HepG2 (cell line): ENCODE results near the gene RPL5. TPM values are rescaled to one million over a fixed set of nuclear protein-coding genes. Genes with fewer than 3 reads are reported as not detected.

Source experiments
- ATAC-seq: fragments of 200-7000 bp; cut with Tn5 transposase; 3 replicates; pipeline ENCODE4 v1.9.1; 2020; ENCODE audit warnings: mild to moderate bottlenecking, moderate library complexity
- BruUV-seq: library from RNA; stranded (reverse); fragments of 400-500 nt; replicated peaks from 2 replicates; lab custom pipeline; 2021; lab: Mats Ljungman, UMichigan
- CTCF ChIA-PET: fragments of 300-600 bp; formaldehyde crosslinking; extraction: SDS; loops from one replicate; lab custom pipeline; 2021; ENCODE audit warnings: low total read pairs, inconsistent platforms, low intra/inter-chr PET ratio; lab: Yijun Ruan, JAX
- POLR2A ChIA-PET: fragments of 350-600 bp; sonication (Branson Sonifier 250); formaldehyde crosslinking; loops from one replicate; lab custom pipeline; 2020; ENCODE audit warnings: antibody characterized with exemption, inconsistent platforms; lab: Yijun Ruan, JAX
- DNase-seq: peaks from one replicate; pipeline ENCODE4 v3.0.0-alpha.2; 2015; ENCODE audit warnings: low spot score
- FAIRE-seq: peaks from 3 replicates; lab custom pipeline; 2011; peaks lifted over from hg19 to GRCh38; lab: Jason Lieb, UNC
- H2AFZ ChIP-seq: one replicate; pipeline ENCODE4 v1.6.1; 2011; ENCODE audit warnings: low read length, inconsistent platforms
- H3K27ac ChIP-seq: fragments of 300-600 bp; 3 replicates; pipeline ENCODE4 v1.8.0; 2011; ENCODE audit warnings: mixed run types, mild to moderate bottlenecking, mixed read lengths, low read length, inconsistent platforms; ENCODE audit not compliant: insufficient read depth; ENCODE audit errors: extremely low read length
- H3K27me3 ChIP-seq, 2 experiments: fragments of 200-600 bp in 1 of 2; 2 replicates in 1 of 2; 3 replicates in 1 of 2; pipeline versions ENCODE4 v1.6.0 to v1.8.0; 2011; ENCODE audit warnings: low read length in 2 of 2, mild to moderate bottlenecking in 2 of 2, moderate library complexity in 2 of 2, inconsistent platforms in 1 of 2; ENCODE audit not compliant: insufficient read depth in 2 of 2, control insufficient read depth in 1 of 2
- H3K36me3 ChIP-seq, 2 experiments: fragments of 200-600 bp in 1 of 2; replicated peaks in 1 of 2; 2 replicates in 1 of 2; 3 replicates in 1 of 2; pipeline versions ENCODE4 v1.5.1 to v1.8.0; 2011; ENCODE audit warnings: low read length in 2 of 2, inconsistent platforms in 1 of 2; ENCODE audit not compliant: insufficient read depth in 2 of 2, control insufficient read depth in 1 of 2
- H3K4me1 ChIP-seq: 2 replicates; pipeline ENCODE4 v1.5.1; 2012; ENCODE audit warnings: low read length, inconsistent platforms; ENCODE audit not compliant: insufficient read depth
- H3K4me2 ChIP-seq: 2 replicates; pipeline ENCODE4 v1.6.0; 2011; ENCODE audit warnings: low read depth, low read length, inconsistent platforms
- H3K4me3 ChIP-seq, 3 experiments: fragments of 200-600 bp in 1 of 3; sonication (generic), shearing (Covaris generic) in 1 of 3; replicated peaks in 1 of 3; 2 replicates each; pipeline ENCODE4 v1.5.1; 2011 to 2016; ENCODE audit warnings: low read length in 3 of 3, inconsistent platforms in 2 of 3, low read depth in 2 of 3, mild to moderate bottlenecking in 2 of 3, control low read depth in 1 of 3, mixed read lengths in 1 of 3; ENCODE audit not compliant: insufficient read depth in 1 of 3
- H3K79me2 ChIP-seq: one replicate; pipeline ENCODE4 v1.6.1; 2011; ENCODE audit warnings: low read length, inconsistent platforms; ENCODE audit not compliant: insufficient read depth
- H3K9ac ChIP-seq: 2 replicates; pipeline ENCODE4 v1.6.0; 2011; ENCODE audit warnings: mild to moderate bottlenecking, low read depth, low read length, inconsistent platforms; ENCODE audit not compliant: insufficient read depth
- H3K9me3 ChIP-seq: 2 replicates; pipeline ENCODE4 v1.5.1; 2012; ENCODE audit warnings: mild to moderate bottlenecking, low read length
- H4K20me1 ChIP-seq: 2 replicates; pipeline ENCODE4 v1.6.0; 2011; ENCODE audit warnings: inconsistent platforms, mild to moderate bottlenecking, low read length, moderate library complexity; ENCODE audit not compliant: insufficient read depth
- ADNP ChIP-seq: sonication (generic); formaldehyde crosslinking; IDR thresholded peaks from 2 replicates; pipeline ENCODE4 v1.4.0; 2020; ENCODE audit warnings: missing genetic modification reagents
- DDIT3 ChIP-seq: sonication (generic); formaldehyde crosslinking; IDR thresholded peaks from 2 replicates; pipeline ENCODE4 v1.4.0; 2020; ENCODE audit warnings: mild to moderate bottlenecking, missing genetic modification reagents
- JUND ChIP-seq: sonication (generic); formaldehyde crosslinking; IDR thresholded peaks from 2 replicates; pipeline ENCODE4 v1.8.0; 2022; ENCODE audit warnings: mild to moderate bottlenecking, missing genetic modification reagents
- MAFK ChIP-seq, 2 experiments: IDR thresholded peaks in 1 of 2; conservative IDR thresholded peaks in 1 of 2; 2 replicates each; pipeline ENCODE4 v1.6.1; 2011; ENCODE audit warnings: improper control_type of control experiment in 2 of 2, low read length in 2 of 2
- PCBP1 ChIP-seq: fragments of 200-400 bp; formaldehyde crosslinking; IDR thresholded peaks from 2 replicates; pipeline ENCODE4 v1.6.1; 2017; ENCODE audit warnings: mild to moderate bottlenecking, low read depth, low read length, borderline replicate concordance
- POGZ ChIP-seq: sonication (generic); formaldehyde crosslinking; IDR thresholded peaks from 2 replicates; pipeline ENCODE4 v1.4.0; 2020; ENCODE audit warnings: mild to moderate bottlenecking, missing genetic modification reagents
- RBFOX2 ChIP-seq: fragments of 200-400 bp; formaldehyde crosslinking; IDR thresholded peaks from 2 replicates; pipeline ENCODE4 v1.6.1; 2017; ENCODE audit warnings: low read depth, mild to moderate bottlenecking, low read length
- RBM22 ChIP-seq: fragments of 200-400 bp; formaldehyde crosslinking; optimal IDR thresholded peaks from 2 replicates; pipeline ENCODE3; 2017; ENCODE audit warnings: mild to moderate bottlenecking, low read length, moderate library complexity
- XRCC5 ChIP-seq: fragments of 200-400 bp; formaldehyde crosslinking; optimal IDR thresholded peaks from 2 replicates; pipeline ENCODE3; 2017; ENCODE audit warnings: mild to moderate bottlenecking, low read length
- ZBTB1 ChIP-seq: sonication (generic); formaldehyde crosslinking; IDR thresholded peaks from 2 replicates; pipeline ENCODE4 v1.4.0; 2020; ENCODE audit warnings: missing genetic modification reagents, borderline replicate concordance
- ZNF180 ChIP-seq: sonication (generic); formaldehyde crosslinking; IDR thresholded peaks from 2 replicates; pipeline ENCODE4 v1.4.0; 2020; ENCODE audit warnings: low read depth, missing genetic modification reagents, borderline replicate concordance
- ZNF205 ChIP-seq: IDR thresholded peaks from 2 replicates; pipeline ENCODE4 v1.6.1; 2018; ENCODE audit warnings: missing biosample characterization, missing genetic modification reagents
- ZNF552 ChIP-seq: sonication (generic); formaldehyde crosslinking; IDR thresholded peaks from 2 replicates; pipeline ENCODE4 v1.9.0; 2022; ENCODE audit warnings: missing genetic modification reagents, mild to moderate bottlenecking, borderline replicate concordance
- ZNF891 ChIP-seq: sonication (generic); formaldehyde crosslinking; IDR thresholded peaks from 2 replicates; pipeline ENCODE4 v1.5.0; 2020; ENCODE audit warnings: mild to moderate bottlenecking, missing genetic modification reagents
- WGBS: methylation state at CpG from one replicate; pipeline ENCODE4 v1.1.6; 2017; ENCODE audit warnings: low lambda C conversion rate; 5-methylcytosine and 5-hydroxymethylcytosine counted together
- in situ Hi-C: cut with HindIII; loops from 2 replicates; pipeline ENCODE4 v1.10.0; 2017; ENCODE audit warnings: low pct_unique_long_range_greater_than_20kb; ENCODE audit not compliant: extremely low pct_ligation_motif_present
- intact Hi-C: fragments of 100-400 bp; cut with micrococcal nuclease; formaldehyde crosslinking; loops from one replicate; pipeline ENCODE4 v1.10.0; 2022; ENCODE audit not compliant: unreplicated experiment
- polyA plus RNA-seq, 8 experiments: library from polyadenylated mRNA; depleted of rRNA in 3 of 8; stranded (reverse) in 7 of 8; unstranded in 1 of 8; fragments of >200 nt; fragmentation: Illumina TruSeq in 4 of 8; extraction: Trizol in 4 of 8; gene quantifications; 2 replicates each; pipeline versions ENCODE4 v1.2.1 to v1.2.3, GENCODE V29; 2011 to 2016; ENCODE audit warnings: low read depth in 4 of 8, missing spikeins in 1 of 8, mixed read lengths in 1 of 8; ENCODE audit not compliant: insufficient read depth in 1 of 8
- total RNA-seq, 5 experiments: library from RNA; depleted of rRNA; stranded (reverse); fragments of >200 nt; fragmentation: Illumina TruSeq; extraction: Trizol; gene quantifications; 2 replicates each; pipeline ENCODE4 v1.2.3, GENCODE V29; 2016; ENCODE audit warnings: low read depth in 1 of 5
- TF ChIP-seq, protein P1 (sequence below): sonication (generic); formaldehyde crosslinking; IDR thresholded peaks from 2 replicates; pipeline ENCODE4 v1.4.0; 2020; ENCODE audit warnings: mild to moderate bottlenecking, missing genetic modification reagents

The RPL5 gene
- total and polyA plus RNA-seq, 2 of the 13 experiments (the other 11 are each of a cell fraction or from before 2014, with no cell fraction given): 2,304 to 2,520 TPM

DNA sequence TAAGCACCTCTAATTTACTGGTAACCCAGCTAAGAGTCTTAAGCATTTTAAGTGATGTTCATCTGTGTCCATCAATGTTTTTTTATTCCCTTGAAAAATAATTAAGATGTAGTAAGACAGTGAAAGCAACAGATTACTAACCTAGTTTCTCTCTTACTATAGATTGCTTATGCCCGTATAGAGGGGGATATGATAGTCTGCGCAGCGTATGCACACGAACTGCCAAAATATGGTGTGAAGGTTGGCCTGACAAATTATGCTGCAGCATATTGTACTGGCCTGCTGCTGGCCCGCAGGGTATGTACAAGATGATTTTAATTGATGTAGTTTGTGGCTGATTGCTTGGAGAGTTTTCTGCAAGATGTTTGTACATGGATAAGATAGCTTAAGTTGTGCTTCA is 2.8 kb downstream of the RPL5 start:
- H3K79me2 ChIP-seq: peaks cover 78% of the 10 kb centered on the region
- H3K4me2 ChIP-seq: peak overlapping the region; percentile 89
- peaks cover 73% of the 10 kb centered on the region for H3K4me1 ChIP-seq
- CTCF ChIA-PET: no interaction called here
- no peak for ATAC-seq
- intact Hi-C loops: loop anchor here (5.0 kb wide), 1 partner anchor 87 kb away; no protein-coding TSS in a partner anchor
- 81% methylated on average over 5 of the region's 5 CpGs for WGBS
- no peak for DNase-seq
- no peak overlapping the region for H2AFZ ChIP-seq
- peak overlapping the region; percentile 2 to 96 (median 94); a peak in 3 of 6 replicates for H3K4me3 ChIP-seq
- no peaks in the 10 kb centered on the region for H3K9me3 ChIP-seq
- H3K9ac ChIP-seq: 0 out of 2 replicates have a peak overlapping the region, but pooled peaks have one; percentile 99
- H3K36me3 ChIP-seq: peaks cover 10 to 64% of the 10 kb centered on the region in 2 experiments
- no peak for FAIRE-seq
- peaks cover 76% of the 10 kb centered on the region for H4K20me1 ChIP-seq
- BruUV-seq: no TSS peak
- POLR2A ChIA-PET: no interaction called here
- TF ChIP-seq ZNF180 (CRISPR knock-in tag) (no peak), XRCC5 (no peak), RBFOX2 (peak; percentile 53), ZNF552 (no peak)
- in situ Hi-C loops: no loop called here
- no peak overlapping the region for H3K27ac ChIP-seq
- no peaks in the 10 kb centered on the region; a peak in 1 of 5 replicates for H3K27me3 ChIP-seq

GRCh38 chr1:92837062-92837461 is 5.2 kb downstream of the RPL5 start:
- ChIA-PET POLR2A (no interaction called here), CTCF (no interaction called here)
- Histone ChIP-seq H2AFZ (no peak overlapping the region), H3K4me2 (peak overlapping the region; percentile 29; the same call in 1 of the 2 replicates), H3K27ac (no peak overlapping the region), H3K79me2 (peaks cover 84% of the 10 kb centered on the region), H3K36me3 (peaks cover 19 to 86% of the 10 kb centered on the region in 2 experiments), H3K9me3 (no peaks in the 10 kb centered on the region), H3K27me3 (no peaks in the 10 kb centered on the region; a peak in 1 of 5 replicates), H4K20me1 (peaks cover 93% of the 10 kb centered on the region), H3K9ac (no peak overlapping the region), H3K4me3 (no peak overlapping the region), H3K4me1 (peaks cover 69% of the 10 kb centered on the region)
- ATAC-seq (no peak), FAIRE-seq (no peak), DNase-seq (no peak)
- intact Hi-C loops: no loop called here
- in situ Hi-C loops: no loop called here
- WGBS: 93% methylated on average over 2 of the region's 2 CpGs
- no TSS peak for BruUV-seq
- TF ChIP-seq ZNF891 (CRISPR knock-in tag) (no peak), MAFK (conservative IDR thresholded peaks at IDR 0.05 in 1 of 2, IDR thresholded peaks at IDR 0.05 in 1 of 2; ENCODE audit: low read length in 2 of 2) (no peak), RBM22 (no peak), ZNF205 (CRISPR knock-in tag) (no peak), POGZ (CRISPR knock-in tag) (no peak), ZBTB1 (CRISPR knock-in tag) (no peak), DDIT3 (CRISPR knock-in tag) (no peak), JUND (CRISPR knock-in tag) (no peak), PCBP1 (no peak), ADNP (CRISPR knock-in tag) (no peak)
- TF ChIP-seq, protein P1, sequence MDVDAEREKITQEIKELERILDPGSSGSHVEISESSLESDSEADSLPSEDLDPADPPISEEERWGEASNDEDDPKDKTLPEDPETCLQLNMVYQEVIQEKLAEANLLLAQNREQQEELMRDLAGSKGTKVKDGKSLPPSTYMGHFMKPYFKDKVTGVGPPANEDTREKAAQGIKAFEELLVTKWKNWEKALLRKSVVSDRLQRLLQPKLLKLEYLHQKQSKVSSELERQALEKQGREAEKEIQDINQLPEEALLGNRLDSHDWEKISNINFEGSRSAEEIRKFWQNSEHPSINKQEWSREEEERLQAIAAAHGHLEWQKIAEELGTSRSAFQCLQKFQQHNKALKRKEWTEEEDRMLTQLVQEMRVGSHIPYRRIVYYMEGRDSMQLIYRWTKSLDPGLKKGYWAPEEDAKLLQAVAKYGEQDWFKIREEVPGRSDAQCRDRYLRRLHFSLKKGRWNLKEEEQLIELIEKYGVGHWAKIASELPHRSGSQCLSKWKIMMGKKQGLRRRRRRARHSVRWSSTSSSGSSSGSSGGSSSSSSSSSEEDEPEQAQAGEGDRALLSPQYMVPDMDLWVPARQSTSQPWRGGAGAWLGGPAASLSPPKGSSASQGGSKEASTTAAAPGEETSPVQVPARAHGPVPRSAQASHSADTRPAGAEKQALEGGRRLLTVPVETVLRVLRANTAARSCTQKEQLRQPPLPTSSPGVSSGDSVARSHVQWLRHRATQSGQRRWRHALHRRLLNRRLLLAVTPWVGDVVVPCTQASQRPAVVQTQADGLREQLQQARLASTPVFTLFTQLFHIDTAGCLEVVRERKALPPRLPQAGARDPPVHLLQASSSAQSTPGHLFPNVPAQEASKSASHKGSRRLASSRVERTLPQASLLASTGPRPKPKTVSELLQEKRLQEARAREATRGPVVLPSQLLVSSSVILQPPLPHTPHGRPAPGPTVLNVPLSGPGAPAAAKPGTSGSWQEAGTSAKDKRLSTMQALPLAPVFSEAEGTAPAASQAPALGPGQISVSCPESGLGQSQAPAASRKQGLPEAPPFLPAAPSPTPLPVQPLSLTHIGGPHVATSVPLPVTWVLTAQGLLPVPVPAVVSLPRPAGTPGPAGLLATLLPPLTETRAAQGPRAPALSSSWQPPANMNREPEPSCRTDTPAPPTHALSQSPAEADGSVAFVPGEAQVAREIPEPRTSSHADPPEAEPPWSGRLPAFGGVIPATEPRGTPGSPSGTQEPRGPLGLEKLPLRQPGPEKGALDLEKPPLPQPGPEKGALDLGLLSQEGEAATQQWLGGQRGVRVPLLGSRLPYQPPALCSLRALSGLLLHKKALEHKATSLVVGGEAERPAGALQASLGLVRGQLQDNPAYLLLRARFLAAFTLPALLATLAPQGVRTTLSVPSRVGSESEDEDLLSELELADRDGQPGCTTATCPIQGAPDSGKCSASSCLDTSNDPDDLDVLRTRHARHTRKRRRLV: no peak
